Activated naive CD4-positive, alpha-beta T cell treated with Interleukin-2 at 50 U/mL for 16 hours (primary cell): Measurements from ENCODE around the gene IL20.
A peak's percentile ranks its signal among the peaks of the same experiment; 100 is the strongest.

Experiments used
- DNase-seq: peaks from one replicate; pipeline ENCODE4 v3.0.0-alpha.2; 2020

The IL20 gene

GRCh38 chr1:206883160-206883559 lies 17.7 kb downstream of the IL20 start:
- DNase-seq = no peak

GRCh38 chr1:206883876-206884275 lies 18.5 kb downstream of the IL20 start:
- DNase-seq = no peak

- no peak for DNase-seq
Measured at GRCh38 chr1:206885341-206886060, 20.1 kb downstream of the IL20 start.

- DNase-seq = no peak
Measured at GRCh38 chr1:206886831-206887230, 21.4 kb downstream of the IL20 start.

- no peak for DNase-seq
Measured at GRCh38 chr1:206887701-206888100, 22.3 kb downstream of the IL20 start.

- DNase-seq = no peak
Measured at GRCh38 chr1:206890125-206891060, 25.0 kb downstream of the IL20 start.

GRCh38 chr1:206891412-206891811 lies 26.0 kb downstream of the IL20 start:
- DNase-seq = no peak

- DNase-seq = no peak
Measured at GRCh38 chr1:206892351-206892984, 27.0 kb downstream of the IL20 start.

GRCh38 chr1:206893380-206893779 lies 28.0 kb downstream of the IL20 start:
- no peak for DNase-seq

GRCh38 chr1:206895325-206895724 lies 29.9 kb downstream of the IL20 start:
- no peak for DNase-seq

GRCh38 chr1:206895837-206896242 lies 30.4 kb downstream of the IL20 start:
- DNase-seq = no peak

- no peak for DNase-seq
Measured at GRCh38 chr1:206896261-206896660, 30.8 kb downstream of the IL20 start.

GRCh38 chr1:206897175-206897574 lies 31.8 kb downstream of the IL20 start, which contains the start of gene IL24:
IL24 (plus strand) TSS chr1:206897443; CDS start chr1:206897833, 390 bp downstream.
- DNase-seq = peak; percentile 59

- no peak for DNase-seq
Measured at GRCh38 chr1:206898089-206898914, 32.9 kb downstream of the IL20 start.

- no peak for DNase-seq
Measured at GRCh38 chr1:206898915-206899431, 33.5 kb downstream of the IL20 start.

GRCh38 chr1:206899717-206900116 lies 34.3 kb downstream of the IL20 start:
- DNase-seq = no peak

- no peak for DNase-seq
Measured at GRCh38 chr1:206900149-206900548, 34.7 kb downstream of the IL20 start.

- no peak for DNase-seq
Measured at GRCh38 chr1:206901944-206902343, 36.5 kb downstream of the IL20 start.

- DNase-seq = no peak
Measured at GRCh38 chr1:206902702-206903101, 37.3 kb downstream of the IL20 start.

GRCh38 chr1:206903687-206904086 lies 38.3 kb downstream of the IL20 start:
- DNase-seq = no peak

GRCh38 chr1:206904423-206905142 lies 39.2 kb downstream of the IL20 start:
- DNase-seq = no peak
